Ascending aorta (tissue), 2 donors: ENCODE results near the gene IQSEC3. TPM values are rescaled to one million over a fixed set of nuclear protein-coding genes. Genes with fewer than 3 reads are reported as not detected.
A peak's percentile ranks its signal among the peaks of the same experiment; 100 is the strongest.
"Not testable (repeated sequence)": the region's sequence is repeated elsewhere in the genome, so short reads cannot be mapped to it uniquely, and the experiment has no call there.

ENCODE experiments used
- DNase-seq, 2 donors: peaks; one replicate each; pipeline ENCODE4 v3.0.0-alpha.2; 2019; ENCODE audit warnings: low spot score in 2 of 2
- H3K27ac ChIP-seq, 2 donors: fragments of 200-600 bp; sonication (generic); one replicate each; pipeline ENCODE4 v1.5.1; 2016 to 2017; ENCODE audit warnings: mild to moderate bottlenecking in 1 of 2
- H3K27me3 ChIP-seq: fragments of 200-600 bp; sonication (generic); one replicate; pipeline ENCODE4 v1.5.1; 2017
- H3K36me3 ChIP-seq, 2 donors: fragments of 200-600 bp; sonication (generic); one replicate each; pipeline ENCODE4 v1.5.1; 2016
- H3K4me1 ChIP-seq, 2 donors: fragments of 200-600 bp; sonication (generic); one replicate each; pipeline ENCODE4 v1.5.1; 2016 to 2017; ENCODE audit warnings: mild to moderate bottlenecking in 1 of 2
- H3K4me3 ChIP-seq, 2 donors: fragments of 200-600 bp; sonication (generic); one replicate each; pipeline ENCODE4 v1.5.1; 2016 to 2017; ENCODE audit warnings: mild to moderate bottlenecking in 1 of 2
- H3K9me3 ChIP-seq, 2 donors: fragments of 200-600 bp; sonication (generic); one replicate each; pipeline ENCODE4 v1.5.1; 2016
- intact Hi-C: fragments of 100-400 bp; cut with DNase I; formaldehyde crosslinking; loops from one replicate; pipeline ENCODE4 v1.15.1; 2023
- total RNA-seq: library from RNA; depleted of rRNA; stranded (reverse); fragments of >200 nt; gene quantifications from one replicate; pipeline ENCODE4 v1.1.0, GENCODE V29; 2016
- TF ChIP-seq, protein P1 (sequence below), 3 experiments: fragments of 200-600 bp in 2 of 3; fragments of 450-650 bp in 1 of 3; sonication (generic) in 2 of 3; IDR thresholded peaks; one replicate each; pipeline ENCODE4 v1.5.1; 2016 to 2019; ENCODE audit warnings: antibody characterized with exemption in 3 of 3, mild to moderate bottlenecking in 1 of 3, moderate library complexity in 1 of 3

Gene IQSEC3
- total RNA-seq, 1 donor from 2014 or later, result 0.53 TPM

DNA sequence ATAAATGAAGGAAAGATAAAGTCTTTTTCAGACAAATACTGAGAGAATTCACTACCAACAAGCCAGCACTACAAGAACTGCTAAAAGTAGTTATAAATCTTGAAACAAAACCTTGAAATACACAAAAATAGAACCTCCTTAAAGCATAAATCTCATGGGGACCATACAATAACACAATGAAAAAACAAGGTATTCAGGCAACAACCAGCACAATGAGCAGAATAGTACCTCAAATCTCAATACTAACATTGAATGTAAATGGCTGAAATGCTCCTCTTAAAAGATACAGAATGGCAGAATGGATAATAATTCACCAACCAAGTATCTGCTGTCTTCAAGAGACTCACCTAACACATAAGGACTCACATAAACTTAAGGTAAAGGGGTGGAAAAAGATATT is 7.7 kb upstream of the IQSEC3 start:
- Histone ChIP-seq H3K27ac (no peak overlapping the region), H3K36me3 (no peaks in the 10 kb centered on the region), H3K27me3 (no peaks in the 10 kb centered on the region), H3K4me3 (no peak overlapping the region), H3K4me1 (no peaks in the 10 kb centered on the region), H3K9me3 (peaks cover 0 to 6% of the 10 kb centered on the region in 2 donors)
- intact Hi-C loops, result no loop called here
- no peak for DNase-seq
- TF ChIP-seq, protein P1, sequence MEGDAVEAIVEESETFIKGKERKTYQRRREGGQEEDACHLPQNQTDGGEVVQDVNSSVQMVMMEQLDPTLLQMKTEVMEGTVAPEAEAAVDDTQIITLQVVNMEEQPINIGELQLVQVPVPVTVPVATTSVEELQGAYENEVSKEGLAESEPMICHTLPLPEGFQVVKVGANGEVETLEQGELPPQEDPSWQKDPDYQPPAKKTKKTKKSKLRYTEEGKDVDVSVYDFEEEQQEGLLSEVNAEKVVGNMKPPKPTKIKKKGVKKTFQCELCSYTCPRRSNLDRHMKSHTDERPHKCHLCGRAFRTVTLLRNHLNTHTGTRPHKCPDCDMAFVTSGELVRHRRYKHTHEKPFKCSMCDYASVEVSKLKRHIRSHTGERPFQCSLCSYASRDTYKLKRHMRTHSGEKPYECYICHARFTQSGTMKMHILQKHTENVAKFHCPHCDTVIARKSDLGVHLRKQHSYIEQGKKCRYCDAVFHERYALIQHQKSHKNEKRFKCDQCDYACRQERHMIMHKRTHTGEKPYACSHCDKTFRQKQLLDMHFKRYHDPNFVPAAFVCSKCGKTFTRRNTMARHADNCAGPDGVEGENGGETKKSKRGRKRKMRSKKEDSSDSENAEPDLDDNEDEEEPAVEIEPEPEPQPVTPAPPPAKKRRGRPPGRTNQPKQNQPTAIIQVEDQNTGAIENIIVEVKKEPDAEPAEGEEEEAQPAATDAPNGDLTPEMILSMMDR (IDR thresholded peaks at IDR 0.05), result no peak

- DNase-seq, H3K27ac ChIP-seq, intact Hi-C loops, H3K36me3 ChIP-seq, H3K9me3 ChIP-seq, H3K27me3 ChIP-seq, H3K4me1 ChIP-seq, H3K4me3 ChIP-seq: not testable (repeated sequence)
Measured at GRCh38 chr12:61845-62244, 4.7 kb upstream of the IQSEC3 start.

GRCh38 chr12:65491-66063 is 990 bp upstream of the IQSEC3 start:
- intact Hi-C loops, H3K4me1 ChIP-seq, H3K36me3 ChIP-seq, H3K27me3 ChIP-seq, H3K9me3 ChIP-seq, H3K4me3 ChIP-seq, H3K27ac ChIP-seq, DNase-seq: not testable (repeated sequence)

DNA sequence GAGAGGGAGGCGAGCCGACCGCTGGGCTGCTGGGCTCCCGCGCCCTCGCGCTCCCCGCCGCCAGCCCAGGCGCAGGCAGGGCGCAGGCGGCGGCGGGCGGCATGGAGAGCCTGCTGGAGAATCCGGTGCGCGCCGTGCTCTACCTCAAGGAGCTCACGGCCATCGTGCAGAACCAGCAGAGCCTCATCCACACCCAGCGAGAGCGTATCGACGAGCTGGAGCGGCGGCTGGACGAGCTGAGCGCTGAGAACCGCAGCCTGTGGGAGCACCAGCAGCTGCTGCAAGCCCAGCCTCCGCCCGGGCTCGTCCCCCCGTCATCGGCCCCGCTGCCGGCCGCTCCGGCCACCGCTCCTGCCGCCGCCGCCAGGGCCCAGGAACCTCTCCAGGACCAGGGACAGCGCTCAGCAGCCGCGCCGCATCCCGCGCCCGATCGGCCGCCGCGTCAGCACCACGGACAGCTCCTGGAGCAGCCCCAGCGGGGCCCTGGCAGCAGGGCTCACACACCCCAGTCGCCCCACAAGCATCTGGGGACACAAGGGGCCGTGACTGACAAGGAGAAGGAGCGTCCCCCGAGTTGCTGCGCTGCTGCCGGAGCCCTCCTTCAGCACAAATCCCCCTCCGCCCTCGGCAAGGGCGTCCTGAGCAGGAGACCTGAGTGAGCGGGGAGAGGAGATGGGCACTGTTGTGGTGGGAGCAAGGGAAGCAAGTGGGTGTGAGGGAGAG is 376 bp downstream of the IQSEC3 start:
- H3K27ac ChIP-seq, intact Hi-C loops, DNase-seq, H3K9me3 ChIP-seq, H3K36me3 ChIP-seq, H3K4me1 ChIP-seq, H3K27me3 ChIP-seq: not testable (repeated sequence)
- H3K4me3 ChIP-seq, result peak overlapping the region in 1 of 2 donors; percentile 32

GRCh38 chr12:69677-70076 is 3.1 kb downstream of the IQSEC3 start:
- H3K9me3 ChIP-seq, H3K36me3 ChIP-seq, H3K4me3 ChIP-seq, intact Hi-C loops, H3K27ac ChIP-seq, DNase-seq, H3K27me3 ChIP-seq, H3K4me1 ChIP-seq: not testable (repeated sequence)

- H3K4me3 ChIP-seq, H3K27me3 ChIP-seq, DNase-seq, H3K27ac ChIP-seq, H3K4me1 ChIP-seq, H3K9me3 ChIP-seq, H3K36me3 ChIP-seq, intact Hi-C loops: not testable (repeated sequence)
Measured at GRCh38 chr12:70541-70940, 4.0 kb downstream of the IQSEC3 start.

- H3K27ac ChIP-seq, intact Hi-C loops: not testable (repeated sequence)
Measured at GRCh38 chr12:72018-72417, 5.5 kb downstream of the IQSEC3 start.

DNA sequence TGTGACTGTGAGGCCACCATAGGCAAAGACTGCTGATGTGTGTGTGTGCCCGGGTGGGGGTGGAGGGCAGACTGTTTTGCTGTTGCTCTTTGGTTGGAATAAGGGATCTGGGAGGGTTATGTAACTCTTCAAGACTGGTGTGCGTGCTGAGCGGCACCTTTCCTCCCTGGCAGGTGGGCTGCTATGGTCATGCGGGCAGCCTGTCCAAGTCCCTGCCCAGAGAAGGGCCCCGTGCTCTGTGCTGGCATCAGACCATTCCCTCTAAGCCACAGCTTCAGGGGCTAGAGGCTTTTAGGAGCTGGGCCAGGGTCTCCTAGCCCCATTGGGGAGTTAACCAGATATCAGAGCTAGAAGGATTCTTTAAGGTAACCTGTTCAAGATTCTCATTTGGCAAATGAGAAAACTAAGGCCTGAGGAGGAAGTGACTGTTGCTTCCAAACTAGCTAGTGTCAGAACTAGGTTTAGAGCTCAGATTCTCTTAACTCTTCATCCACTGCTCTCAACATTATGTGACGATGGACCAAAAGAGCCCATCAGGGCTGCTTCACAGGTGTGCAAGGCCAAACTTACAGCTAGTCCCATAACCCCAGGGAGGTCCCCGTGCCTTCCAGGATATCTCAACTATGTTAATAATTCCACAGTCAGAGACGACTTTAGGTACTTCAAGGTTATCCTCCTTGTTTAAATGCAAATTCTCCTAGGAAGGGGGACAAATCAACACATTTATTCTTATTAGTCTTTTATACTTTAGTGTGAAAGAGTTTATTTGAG is 8.0 kb downstream of the IQSEC3 start:
- H3K4me3 ChIP-seq, H3K4me1 ChIP-seq, H3K36me3 ChIP-seq, H3K9me3 ChIP-seq, DNase-seq, H3K27me3 ChIP-seq, intact Hi-C loops, H3K27ac ChIP-seq: not testable (repeated sequence)

More at GRCh38 chr12:72018-72417, 5.5 kb downstream of the IQSEC3 start:
- not testable (repeated sequence) for H3K4me1 ChIP-seq, H3K4me3 ChIP-seq, H3K9me3 ChIP-seq, DNase-seq, H3K27me3 ChIP-seq, H3K36me3 ChIP-seq

GRCh38 chr12:75541-75940 is 9.0 kb downstream of the IQSEC3 start:
- H3K4me1 ChIP-seq, H3K4me3 ChIP-seq, H3K27me3 ChIP-seq, H3K27ac ChIP-seq, DNase-seq, H3K9me3 ChIP-seq, intact Hi-C loops, H3K36me3 ChIP-seq: not testable (repeated sequence)

DNA sequence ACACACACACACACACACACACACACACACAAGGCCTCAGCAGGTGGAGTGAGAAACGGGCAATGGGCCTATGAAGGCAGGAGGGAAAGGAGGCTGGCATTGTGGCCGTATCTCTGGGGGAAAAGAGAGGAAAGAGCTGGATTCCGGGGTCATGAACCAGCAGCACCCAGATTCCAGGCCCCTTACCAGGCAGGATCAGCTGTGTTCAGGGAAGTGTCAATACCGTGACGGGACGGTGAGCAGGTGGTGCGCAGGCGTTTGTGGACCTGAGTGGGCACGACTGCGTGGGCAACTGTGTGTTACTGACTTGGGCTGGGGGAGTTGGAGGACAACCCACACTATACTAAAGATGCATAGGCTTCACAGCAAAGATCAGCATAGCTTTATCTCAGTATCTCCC is 9.5 kb downstream of the IQSEC3 start:
- H3K27me3 ChIP-seq, H3K9me3 ChIP-seq, intact Hi-C loops, H3K4me3 ChIP-seq, H3K4me1 ChIP-seq, DNase-seq, H3K27ac ChIP-seq, H3K36me3 ChIP-seq: not testable (repeated sequence)

- H3K9me3 ChIP-seq, H3K4me3 ChIP-seq, H3K4me1 ChIP-seq, intact Hi-C loops, DNase-seq, H3K27ac ChIP-seq, H3K27me3 ChIP-seq, H3K36me3 ChIP-seq: not testable (repeated sequence)
Measured at GRCh38 chr12:76551-76950, 10.0 kb downstream of the IQSEC3 start.

- H3K36me3 ChIP-seq, H3K27ac ChIP-seq, DNase-seq, H3K4me3 ChIP-seq, H3K9me3 ChIP-seq, H3K4me1 ChIP-seq, H3K27me3 ChIP-seq, intact Hi-C loops: not testable (repeated sequence)
Measured at GRCh38 chr12:77101-77719, 10.6 kb downstream of the IQSEC3 start.
